ENCODE results near the gene GPM6B.

Gene GPM6B

GRCh38 chrX:13721819-13722519 is 94.9 kb downstream of the GPM6B start:
- DNase-seq, result no peak

GRCh38 chrX:13721371-13721770 is 95.5 kb downstream of the GPM6B start:
- no peak for DNase-seq
